GM18873 (cell line): ENCODE measurements around the gene MAPKAPK2.

ENCODE experiments used
- ATAC-seq: cut with Tn5 transposase; IDR thresholded peaks from one replicate; pipeline ENCODE4 v1.9.1; 2021; ENCODE audit warnings: mild to moderate bottlenecking, moderate library complexity, moderate number of reproducible peaks; ENCODE audit not compliant: unreplicated experiment, low FRiP score

MAPKAPK2 gene

DNA sequence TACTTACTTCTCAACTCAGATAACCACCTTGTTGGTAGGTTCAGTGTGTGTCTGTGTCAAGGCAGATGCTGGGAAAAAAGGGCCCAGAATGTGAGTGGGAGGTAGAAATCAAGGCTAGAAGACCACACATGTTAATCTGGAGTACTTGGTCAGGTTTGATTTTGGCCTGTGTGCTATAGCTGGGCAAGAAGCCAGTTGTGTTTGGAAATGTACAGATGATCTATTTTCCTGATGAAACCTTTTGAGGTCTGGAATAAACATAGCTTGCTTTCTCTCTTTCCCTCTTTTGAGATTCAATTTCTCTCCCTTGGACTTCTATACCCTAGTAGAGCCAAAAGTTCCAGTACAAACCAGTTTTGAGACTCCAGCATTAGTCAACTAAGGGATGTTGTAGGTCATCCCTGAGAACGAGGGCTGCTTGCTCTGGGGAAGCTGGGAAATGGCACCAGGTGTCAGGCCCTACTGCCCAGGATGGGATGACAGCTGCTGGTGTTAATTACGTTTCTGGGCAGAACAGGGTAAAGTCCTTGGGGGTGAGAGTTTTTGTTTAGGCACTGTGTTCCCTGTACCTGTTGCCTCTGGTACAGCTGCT is 15.8 kb downstream of the MAPKAPK2 start:
- no peak for ATAC-seq

DNA sequence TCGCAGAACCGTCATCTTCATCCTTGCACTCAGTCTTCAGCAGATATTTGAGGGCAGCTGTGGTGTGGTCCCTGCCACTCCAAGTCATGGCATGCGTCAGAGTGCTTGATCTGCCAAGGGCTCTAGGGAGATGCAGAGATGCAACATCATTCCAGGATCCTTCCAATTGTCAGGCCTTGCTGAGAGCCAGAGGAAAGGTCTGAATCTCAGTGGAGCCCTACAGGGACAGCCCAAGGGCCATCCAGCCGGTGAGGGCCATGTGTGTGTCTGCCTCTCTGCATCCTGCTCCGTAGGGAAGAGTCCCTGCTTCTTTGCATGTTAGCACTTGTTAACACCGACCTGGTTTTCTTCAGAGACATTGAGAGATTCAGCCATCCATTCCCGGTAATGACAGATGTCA is 17.6 kb downstream of the MAPKAPK2 start:
- ATAC-seq = no peak

DNA sequence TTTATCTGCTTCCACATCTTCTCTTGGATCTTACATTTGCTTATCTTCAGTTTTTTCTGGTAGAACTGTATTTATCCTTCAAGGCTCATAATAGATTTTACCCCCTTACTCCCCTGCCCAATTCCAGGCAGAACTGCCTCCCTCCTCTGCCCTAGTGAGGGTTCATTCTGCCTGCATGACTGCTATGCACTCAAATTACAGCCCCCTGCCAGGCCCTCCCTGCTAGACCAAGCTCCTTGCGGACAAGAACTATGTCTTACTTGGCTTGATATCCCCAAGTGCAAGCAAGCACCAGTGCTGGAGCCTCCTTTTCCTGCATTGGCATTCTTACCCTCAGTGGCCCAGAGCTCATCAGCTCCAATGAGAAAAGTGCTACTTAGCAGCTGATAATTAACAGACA is 18.1 kb downstream of the MAPKAPK2 start:
- ATAC-seq = no peak

DNA sequence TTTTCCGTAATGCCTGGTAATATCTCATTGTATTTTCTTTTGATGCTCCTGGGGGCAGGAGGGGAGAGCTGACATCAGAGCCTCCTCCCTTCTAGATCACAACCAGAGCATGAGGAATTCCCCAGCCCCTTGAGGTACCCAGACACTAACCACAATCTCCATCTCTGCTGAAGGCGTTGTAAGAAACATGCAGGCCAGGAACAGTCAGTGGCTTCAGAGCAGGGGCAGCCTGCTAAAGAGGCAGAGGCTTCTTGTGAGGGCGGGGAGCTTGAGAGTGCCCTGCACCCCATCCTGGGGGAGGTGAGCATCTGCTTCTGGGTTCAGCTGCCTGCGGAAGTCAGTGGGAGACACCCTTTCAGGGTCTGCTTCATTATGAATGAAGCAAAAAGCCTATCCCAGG is 19.0 kb downstream of the MAPKAPK2 start:
- ATAC-seq = peak; percentile 54

DNA sequence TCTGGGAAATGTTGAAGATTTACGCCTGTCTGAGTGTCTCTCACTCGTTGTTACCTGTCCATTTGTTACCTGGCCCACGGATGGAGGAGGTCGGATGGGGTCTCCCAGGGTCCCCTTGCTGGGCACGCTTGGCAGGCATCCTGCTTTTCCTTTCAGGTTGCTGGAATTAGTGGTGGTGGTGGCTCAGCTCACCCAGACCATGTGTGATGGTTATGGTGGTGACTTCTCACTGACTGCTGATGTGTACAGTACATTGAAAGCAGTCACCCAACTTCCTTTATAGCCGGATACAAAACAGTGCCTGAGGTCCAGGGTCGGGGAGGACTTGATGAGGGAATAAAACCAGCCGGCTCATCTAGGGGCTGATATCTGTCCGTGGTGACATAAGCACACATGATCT is 19.5 kb downstream of the MAPKAPK2 start:
- ATAC-seq = no peak

DNA sequence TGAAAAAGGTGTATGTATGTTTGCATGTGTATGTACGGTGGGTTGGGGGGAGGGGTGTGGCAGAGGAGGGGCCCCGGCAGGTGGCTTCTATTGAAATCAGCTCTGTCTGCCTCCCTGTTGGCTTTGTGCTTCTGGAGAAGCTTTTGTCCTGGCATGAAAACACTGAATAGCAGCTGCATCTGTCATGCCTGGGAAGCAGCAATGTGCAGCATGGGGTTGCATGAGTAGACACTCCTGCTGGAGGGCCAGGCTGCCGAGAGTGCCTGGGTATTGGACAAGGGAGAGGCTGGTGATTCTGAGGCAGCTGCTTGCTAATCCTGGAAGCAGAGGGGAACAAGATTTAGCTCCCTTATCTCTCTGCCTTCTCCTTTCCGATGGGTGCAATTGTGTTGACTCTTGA is 20.5 kb downstream of the MAPKAPK2 start:
- no peak for ATAC-seq

DNA sequence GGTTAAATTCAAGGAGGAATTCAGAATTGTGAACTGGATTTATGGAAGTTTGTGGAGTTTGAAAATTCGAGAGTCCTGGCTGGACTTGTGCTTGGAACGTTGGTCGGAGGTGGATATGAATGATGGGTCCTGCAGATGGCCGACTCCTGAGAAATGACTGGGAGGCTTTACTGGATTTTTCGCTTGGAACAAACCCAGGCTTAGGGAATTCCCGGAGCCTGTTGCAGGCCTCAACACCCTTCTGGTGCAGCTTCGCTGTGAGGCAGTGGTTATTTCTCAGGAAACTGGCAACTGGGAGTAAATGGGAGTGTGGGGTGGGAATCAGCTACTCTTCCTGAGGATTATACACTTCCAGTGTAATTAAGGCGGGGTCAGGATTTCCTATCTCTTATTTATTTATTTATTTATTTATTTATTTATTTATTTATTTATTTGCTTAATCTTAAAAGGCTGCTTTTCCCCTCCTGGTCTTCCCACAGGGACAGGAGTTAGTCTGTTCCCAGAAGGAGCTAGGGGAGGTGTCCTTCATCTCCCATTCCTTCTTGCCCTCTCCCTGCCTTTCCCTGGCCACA is 21.1 kb downstream of the MAPKAPK2 start:
- ATAC-seq = no peak

DNA sequence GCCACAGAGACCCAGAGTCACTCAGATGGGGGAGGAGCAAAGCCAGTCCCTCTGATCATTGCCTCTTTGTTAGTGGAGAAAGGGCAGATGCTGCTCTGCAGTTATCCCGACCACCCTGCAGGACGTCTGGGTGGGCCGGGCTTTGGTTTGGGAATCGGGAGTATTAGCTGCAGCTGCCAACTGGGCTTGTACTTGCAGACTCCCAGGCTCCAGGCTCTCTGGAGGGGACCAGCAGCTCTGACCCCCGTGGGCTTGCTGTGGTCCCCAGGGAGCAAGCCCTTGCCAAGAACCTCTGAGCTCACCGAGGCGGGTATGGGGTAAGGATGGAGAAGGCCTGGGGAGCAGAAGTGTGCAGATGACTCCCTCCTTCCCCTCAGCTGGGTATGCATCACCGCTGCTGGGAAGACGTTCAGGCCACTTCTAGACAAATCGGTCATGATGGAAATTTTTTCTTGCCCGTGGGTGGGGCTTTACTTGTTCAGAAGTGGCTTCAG is 21.6 kb downstream of the MAPKAPK2 start:
- ATAC-seq = no peak

DNA sequence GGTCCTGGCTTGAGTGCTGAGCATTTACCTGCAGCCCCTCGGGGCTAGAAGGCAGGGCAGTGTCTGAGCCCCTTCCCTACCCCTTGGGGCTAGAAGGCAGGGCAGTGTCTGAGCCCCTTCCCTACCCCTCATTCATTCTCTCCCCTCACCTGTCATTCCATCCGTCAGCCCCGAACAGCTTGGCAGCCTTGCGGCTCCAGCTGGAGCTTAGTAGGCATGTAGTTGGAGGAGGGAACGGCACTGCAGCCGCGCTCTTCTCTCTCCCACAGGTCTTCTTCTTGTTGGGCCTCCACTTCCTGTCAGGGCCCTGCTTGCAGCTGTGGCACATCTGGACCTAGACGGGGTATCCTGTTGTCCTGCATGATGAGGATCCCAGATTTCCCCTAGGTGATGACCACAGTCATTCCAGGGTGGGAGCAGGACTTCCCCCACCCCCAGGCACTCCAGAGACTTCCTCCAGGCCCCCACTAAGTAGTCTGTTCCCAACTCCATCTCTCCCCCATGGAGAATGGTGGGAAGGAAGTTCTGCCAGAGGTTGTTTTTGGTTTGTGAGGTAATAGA is 22.2 kb downstream of the MAPKAPK2 start:
- ATAC-seq = no peak

DNA sequence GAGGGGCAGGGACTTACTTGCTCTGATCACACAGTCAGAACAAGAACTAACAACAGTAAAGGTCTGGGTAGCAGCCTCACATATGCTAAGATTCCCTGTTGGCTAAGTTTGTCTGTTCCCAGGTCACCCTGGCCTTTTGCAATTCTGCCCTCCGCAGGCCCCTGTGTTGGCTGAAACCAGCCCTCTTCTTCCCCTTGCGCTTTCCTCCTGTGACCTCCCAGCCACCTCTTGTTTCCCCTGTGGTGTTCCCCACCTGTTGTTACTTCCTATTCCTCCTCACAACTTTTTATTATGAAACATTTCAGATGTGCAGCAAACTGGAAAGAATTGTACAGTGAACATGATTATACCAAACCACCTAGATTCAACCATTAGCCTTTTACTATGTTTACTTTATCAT is 23.4 kb downstream of the MAPKAPK2 start:
- no peak for ATAC-seq

DNA sequence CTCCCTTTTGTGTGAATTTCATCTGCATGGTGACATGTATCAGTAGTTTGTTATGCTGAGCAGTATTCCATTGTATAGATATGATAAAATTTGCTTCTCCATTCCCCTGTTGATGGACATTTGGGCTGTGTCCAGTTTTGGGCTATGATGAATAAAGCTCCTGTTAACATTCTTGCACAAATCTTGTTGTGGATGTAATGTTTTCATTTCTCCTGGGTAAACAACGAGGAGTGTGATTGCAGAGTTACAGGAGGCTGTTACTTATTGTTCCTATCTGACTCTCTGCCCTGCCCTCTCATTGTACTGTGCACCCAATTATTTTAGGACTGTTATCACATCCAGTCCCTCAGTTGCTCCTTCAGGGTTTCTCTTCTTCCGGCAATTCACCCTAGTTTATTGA is 24.2 kb downstream of the MAPKAPK2 start:
- no peak for ATAC-seq

DNA sequence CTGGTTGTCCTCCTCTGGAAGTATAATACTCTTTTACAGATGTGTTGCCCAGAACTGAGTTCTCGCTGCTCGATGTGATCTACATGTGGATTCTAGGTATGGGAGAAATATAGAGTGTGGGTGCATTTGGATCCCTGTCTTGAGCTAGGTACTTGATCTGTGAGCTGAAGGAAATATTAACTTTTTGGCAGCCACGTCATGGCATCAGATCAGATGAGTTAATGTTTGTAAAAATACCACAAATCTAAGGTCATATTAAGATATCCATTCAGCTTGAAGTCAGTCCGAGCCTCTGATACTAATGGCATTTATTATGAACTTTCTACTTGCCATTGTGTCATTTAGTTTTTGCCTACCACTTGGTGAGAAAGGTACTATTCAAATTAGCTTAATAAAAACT is 24.6 kb downstream of the MAPKAPK2 start:
- ATAC-seq = no peak

DNA sequence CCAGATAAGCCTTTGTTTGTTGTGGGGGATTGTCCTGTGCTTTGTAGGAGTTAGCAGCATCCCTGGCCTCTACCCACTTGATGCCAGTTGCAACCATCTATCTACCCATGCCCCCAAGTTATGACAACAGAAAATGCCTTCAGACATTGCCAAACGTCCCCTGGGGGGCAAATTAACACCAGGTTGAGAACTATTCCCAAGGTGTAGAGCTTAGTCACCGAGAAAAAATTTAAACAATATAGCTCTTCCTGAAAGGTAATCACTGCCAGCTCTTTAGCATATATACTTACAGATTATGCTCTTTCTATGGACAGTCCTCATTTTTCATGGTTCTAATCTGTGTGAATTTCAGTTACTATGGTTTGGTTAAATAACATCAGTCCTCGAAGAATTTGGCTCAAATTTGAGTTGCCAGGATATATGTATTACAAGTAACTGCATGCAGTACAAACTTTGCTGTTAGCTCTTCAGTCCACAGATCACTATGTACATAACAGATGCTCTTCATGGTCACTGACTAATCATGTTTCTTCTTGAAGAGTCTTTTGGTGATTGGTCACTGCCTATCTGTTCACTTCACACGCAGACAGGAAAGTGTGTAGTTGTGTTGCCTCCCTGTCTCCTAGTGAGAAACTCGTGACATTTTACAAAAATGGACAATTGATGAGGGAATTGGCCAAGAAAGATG is 25.2 kb downstream of the MAPKAPK2 start:
- ATAC-seq = no peak

DNA sequence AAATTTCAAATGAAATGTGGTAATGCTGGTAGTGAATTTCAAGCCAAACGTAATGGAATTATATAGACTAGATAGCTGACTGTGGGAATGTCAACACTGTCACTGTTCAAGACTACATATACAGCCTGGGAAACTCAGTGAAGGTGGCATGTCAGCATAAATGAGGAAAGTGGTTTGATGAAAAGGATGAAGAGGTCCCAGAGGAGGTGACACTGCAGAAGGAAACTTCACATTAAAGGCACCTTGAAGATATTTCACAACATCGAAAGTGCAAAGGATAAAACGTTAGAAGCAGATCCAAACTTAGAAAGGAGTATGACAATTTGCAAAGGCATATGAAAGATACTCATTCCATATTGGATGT is 25.7 kb downstream of the MAPKAPK2 start:
- no peak for ATAC-seq

DNA sequence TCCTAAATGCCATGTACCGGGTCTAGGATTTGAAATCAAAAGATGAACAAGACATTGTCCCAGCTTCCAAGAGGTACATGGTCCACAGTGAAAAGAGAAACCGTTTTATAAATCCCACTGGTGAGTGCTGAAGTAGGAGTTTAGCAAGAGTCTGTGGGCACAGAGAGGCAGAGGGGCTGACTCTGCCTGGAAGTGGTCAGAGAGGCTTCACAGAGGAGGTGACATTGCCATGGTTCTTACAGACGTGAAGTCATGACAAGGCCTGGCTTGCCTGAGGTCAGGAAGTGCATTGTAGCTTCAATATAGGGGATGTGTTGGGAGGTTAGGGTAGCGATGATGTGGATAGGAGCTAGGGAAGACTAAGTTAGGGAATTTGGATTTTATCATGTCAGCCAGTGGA is 28.4 kb downstream of the MAPKAPK2 start:
- no peak for ATAC-seq

DNA sequence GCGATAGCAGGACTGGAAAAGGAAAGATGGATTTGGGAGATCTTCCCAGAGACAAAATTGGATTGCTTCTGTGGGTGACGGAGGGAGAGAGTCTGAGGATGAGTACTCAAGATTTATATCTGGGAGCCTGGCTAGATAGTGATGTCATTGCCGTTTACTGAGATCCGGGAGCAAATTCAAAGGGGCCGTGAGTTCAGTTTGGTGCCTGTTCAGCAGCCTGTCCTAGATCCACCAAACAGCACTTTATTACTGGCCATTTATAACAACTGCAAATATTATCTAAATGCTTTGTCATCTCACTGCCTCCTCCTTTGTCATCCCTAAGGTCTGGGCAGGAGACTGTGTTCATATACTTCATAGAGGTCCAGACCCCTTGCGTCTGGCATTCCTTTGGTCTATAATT is 29.2 kb downstream of the MAPKAPK2 start:
- ATAC-seq = no peak

DNA sequence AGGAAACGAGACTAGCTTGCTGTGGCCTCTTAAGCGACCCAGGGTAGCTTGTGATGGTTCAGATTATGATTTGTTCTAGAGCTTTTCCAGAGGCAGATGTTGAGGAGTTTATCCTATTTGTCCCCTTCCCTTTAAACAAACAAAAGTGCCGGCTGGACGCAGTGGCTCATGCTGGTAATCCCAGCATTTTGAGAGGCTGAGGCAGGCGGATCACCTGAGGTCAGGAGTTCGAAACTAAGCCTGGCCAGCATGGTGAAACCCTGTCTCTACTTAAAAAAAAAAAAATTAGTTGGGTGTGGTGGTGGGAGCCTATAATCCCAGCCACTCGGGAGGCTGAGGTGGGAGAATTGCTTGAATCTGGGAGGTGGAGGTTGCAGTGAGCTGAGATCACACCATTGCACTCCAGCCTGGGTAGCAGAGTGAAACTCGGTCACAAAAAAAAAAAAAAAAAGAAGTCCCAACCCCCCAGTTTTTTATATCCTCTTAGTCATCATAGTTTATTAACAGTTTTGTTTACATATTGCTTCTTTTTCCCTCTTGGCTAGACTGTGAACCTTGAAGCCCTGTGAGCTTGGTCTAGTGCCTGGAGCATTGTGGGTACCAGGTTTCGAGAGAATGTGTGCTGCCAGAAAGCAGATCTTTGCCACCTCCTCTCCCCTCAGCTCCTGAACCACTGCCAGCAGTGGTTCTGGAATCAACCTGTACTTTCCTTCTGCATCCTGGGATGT is 29.8 kb downstream of the MAPKAPK2 start:
- no peak for ATAC-seq

DNA sequence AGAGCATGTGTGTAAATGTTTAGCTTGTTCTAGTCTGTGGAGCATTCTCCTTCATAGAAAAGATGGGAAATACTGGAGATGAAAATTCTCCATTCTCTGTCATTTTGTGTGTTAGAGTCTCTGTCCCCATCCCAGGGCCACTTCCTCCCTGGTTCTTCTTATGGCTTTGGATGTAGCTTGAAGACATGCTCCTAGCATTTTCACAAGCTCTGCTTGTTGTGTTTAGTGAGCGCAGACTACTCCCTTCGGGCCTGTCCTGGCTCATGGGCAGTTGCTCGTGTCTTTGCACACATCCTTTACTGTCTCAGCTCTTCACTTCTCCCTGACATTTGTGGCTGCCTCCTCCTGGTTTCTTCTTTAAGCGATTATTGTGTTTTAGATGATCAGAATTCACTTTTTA is 30.4 kb downstream of the MAPKAPK2 start:
- ATAC-seq = no peak

DNA sequence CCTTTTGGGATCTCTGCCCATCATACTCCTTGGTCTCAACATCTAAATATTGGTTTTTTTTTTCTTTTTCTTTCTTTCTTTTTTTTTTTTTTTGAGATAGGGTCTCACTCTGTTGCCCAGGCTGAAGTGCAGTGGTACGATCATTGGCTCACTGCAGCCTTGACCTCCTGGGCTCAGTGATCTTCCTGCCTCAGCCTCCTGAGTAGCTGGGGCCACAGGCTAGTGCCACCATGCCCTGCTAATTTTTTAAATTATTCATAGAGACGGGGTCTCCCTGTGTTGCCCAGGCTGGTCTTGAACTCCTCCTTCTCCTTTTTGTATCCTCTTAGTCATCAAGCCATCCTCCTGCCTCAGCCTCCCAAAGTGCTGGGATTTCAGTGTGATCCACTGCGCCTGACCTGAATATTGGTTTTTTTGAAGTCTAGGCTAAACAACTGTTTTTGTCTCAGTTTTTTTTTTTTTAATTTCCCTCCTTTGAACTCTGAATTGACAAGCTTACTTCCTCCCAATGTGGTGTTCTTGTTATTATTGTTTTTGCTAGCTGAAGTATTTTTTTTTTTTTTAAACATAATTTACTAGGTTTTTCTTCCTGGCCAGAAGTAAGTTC is 30.9 kb downstream of the MAPKAPK2 start:
- ATAC-seq = no peak

DNA sequence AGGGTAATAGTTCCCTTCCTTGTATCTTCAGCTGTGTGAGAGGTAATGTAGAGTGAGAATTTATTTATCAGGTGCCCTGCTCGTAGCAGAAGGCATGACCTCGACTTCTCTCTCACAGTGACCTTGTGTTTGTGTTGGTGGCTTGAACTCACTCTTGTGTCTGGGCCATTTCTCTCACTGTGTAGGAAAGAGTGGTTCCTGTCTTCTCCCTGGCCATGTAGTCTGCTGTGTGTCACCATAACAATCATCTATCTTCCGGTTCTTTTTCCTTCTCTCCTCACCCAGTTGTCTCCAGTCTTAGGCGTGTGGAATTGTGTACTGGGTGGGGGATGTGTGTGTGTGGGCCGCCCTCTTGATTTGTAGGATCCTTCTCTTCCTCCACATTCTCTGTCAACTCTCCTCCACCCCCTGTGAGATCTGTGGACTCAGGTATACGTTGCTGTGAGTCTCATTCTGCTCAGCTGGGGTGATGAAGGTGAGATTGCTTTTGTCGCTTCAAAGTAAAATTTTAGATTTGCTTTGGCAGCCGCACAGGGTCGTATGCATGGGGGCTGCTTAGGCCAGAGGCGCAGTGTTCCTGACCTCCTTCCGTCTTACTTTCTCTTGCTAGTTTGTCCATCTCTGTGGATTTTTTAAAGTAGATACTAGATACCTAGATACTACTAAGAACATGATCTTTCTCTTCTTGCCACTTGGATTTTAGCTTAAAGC is 31.6 kb downstream of the MAPKAPK2 start:
- no peak for ATAC-seq
